Measurements from ENCODE around the gene GLIS2.

GLIS2 gene

GRCh38 chr16:4315186-4316107 is at the start of gene GLIS2:
Gene GLIS2, plus strand, starts transcription at chr16:4316067. Its CDS starts 16,214 bp downstream, at chr16:4332281.
- DNase-seq: no peak

- DNase-seq: no peak
These were observed 49.5 kb upstream of the GLIS2 start for GRCh38 chr16:4266372-4266771.

GRCh38 chr16:4270091-4270490 is 45.8 kb upstream of the GLIS2 start:
- DNase-seq: no peak

- DNase-seq: no peak
These were observed 45.3 kb upstream of the GLIS2 start for GRCh38 chr16:4270595-4270994.

- peak; percentile 91 to 93 for DNase-seq
These were observed 44.4 kb upstream of the GLIS2 start for GRCh38 chr16:4271176-4272113.

GRCh38 chr16:4272114-4272956 is 43.5 kb upstream of the GLIS2 start:
- peak in 1 of 2 experiments; percentile 76 for DNase-seq

GRCh38 chr16:4273858-4274311 is 42.0 kb upstream of the GLIS2 start:
- peak; percentile 77 to 78 for DNase-seq

- DNase-seq: no peak
These were observed 40.0 kb upstream of the GLIS2 start for GRCh38 chr16:4275861-4276260.

- no peak for DNase-seq
These were observed 37.8 kb upstream of the GLIS2 start for GRCh38 chr16:4277987-4278513.

GRCh38 chr16:4280625-4281024 is 35.2 kb upstream of the GLIS2 start:
- DNase-seq: no peak

- no peak for DNase-seq
These were observed 32.4 kb upstream of the GLIS2 start for GRCh38 chr16:4283441-4283840.

GRCh38 chr16:4283939-4284338 is 31.9 kb upstream of the GLIS2 start:
- DNase-seq: no peak

- no peak for DNase-seq
These were observed 30.7 kb upstream of the GLIS2 start for GRCh38 chr16:4285167-4285566.

GRCh38 chr16:4288148-4288921 is 27.5 kb upstream of the GLIS2 start:
- peak; percentile 87 for DNase-seq

GRCh38 chr16:4290236-4290830 is 25.5 kb upstream of the GLIS2 start:
- no peak for DNase-seq

- no peak for DNase-seq
These were observed 24.2 kb upstream of the GLIS2 start for GRCh38 chr16:4291699-4292098.

GRCh38 chr16:4293181-4293716 is 22.6 kb upstream of the GLIS2 start:
- no peak for DNase-seq

GRCh38 chr16:4293822-4294457 is 21.9 kb upstream of the GLIS2 start:
- DNase-seq: no peak

GRCh38 chr16:4295581-4295980 is 20.3 kb upstream of the GLIS2 start:
- DNase-seq: no peak

GRCh38 chr16:4297480-4297879 is 18.4 kb upstream of the GLIS2 start:
- DNase-seq: no peak
